HG03175 (cell line): ENCODE results near the gene FOXN3.

Experiments used
- ATAC-seq: cut with Tn5 transposase; IDR thresholded peaks from one replicate; pipeline ENCODE4 v1.9.1; 2021; ENCODE audit warnings: mild to moderate bottlenecking, moderate library complexity; ENCODE audit not compliant: unreplicated experiment

Gene FOXN3

GRCh38 chr14:89411976-89412375 is 5.1 kb downstream of the FOXN3 start:
- ATAC-seq: no peak

- no peak for ATAC-seq
Measured at GRCh38 chr14:89409961-89410360, 7.1 kb downstream of the FOXN3 start.

- no peak for ATAC-seq
Measured at GRCh38 chr14:89408907-89409700, 7.9 kb downstream of the FOXN3 start.

GRCh38 chr14:89407856-89408255 is 9.2 kb downstream of the FOXN3 start:
- no peak for ATAC-seq

- ATAC-seq: no peak
Measured at GRCh38 chr14:89406941-89407340, 10.1 kb downstream of the FOXN3 start.

- ATAC-seq: no peak
Measured at GRCh38 chr14:89406361-89406760, 10.7 kb downstream of the FOXN3 start.

- ATAC-seq: no peak
Measured at GRCh38 chr14:89405712-89406111, 11.3 kb downstream of the FOXN3 start.

GRCh38 chr14:89402363-89402762 is 14.7 kb downstream of the FOXN3 start:
- ATAC-seq: no peak

GRCh38 chr14:89401761-89402160 is 15.3 kb downstream of the FOXN3 start:
- ATAC-seq: no peak

- ATAC-seq: no peak
Measured at GRCh38 chr14:89401241-89401640, 15.8 kb downstream of the FOXN3 start.

- ATAC-seq: no peak
Measured at GRCh38 chr14:89400529-89400928, 16.5 kb downstream of the FOXN3 start.

- ATAC-seq: no peak
Measured at GRCh38 chr14:89399594-89400068, 17.4 kb downstream of the FOXN3 start.

- ATAC-seq: no peak
Measured at GRCh38 chr14:89399157-89399556, 17.9 kb downstream of the FOXN3 start.

- no peak for ATAC-seq
Measured at GRCh38 chr14:89397569-89398230, 19.3 kb downstream of the FOXN3 start.

- no peak for ATAC-seq
Measured at GRCh38 chr14:89394972-89395371, 22.1 kb downstream of the FOXN3 start.

- ATAC-seq: no peak
Measured at GRCh38 chr14:89393222-89393745, 23.7 kb downstream of the FOXN3 start.

- ATAC-seq: no peak
Measured at GRCh38 chr14:89392181-89392580, 24.9 kb downstream of the FOXN3 start.

GRCh38 chr14:89391556-89391955 is 25.5 kb downstream of the FOXN3 start:
- no peak for ATAC-seq

GRCh38 chr14:89391123-89391522 is 25.9 kb downstream of the FOXN3 start:
- ATAC-seq: no peak

GRCh38 chr14:89388853-89389252 is 28.2 kb downstream of the FOXN3 start:
- no peak for ATAC-seq

- no peak for ATAC-seq
Measured at GRCh38 chr14:89387922-89388685, 28.9 kb downstream of the FOXN3 start.
